Measurements from ENCODE around the gene NPAS3. TPM values are rescaled to one million over a fixed set of nuclear protein-coding genes. Genes with fewer than 3 reads are reported as not detected.

Gene NPAS3
- total and polyA plus RNA-seq, 2 of the 13 experiments (the other 11 are each of a cell fraction or from before 2014, with no cell fraction given), result not detected

GRCh38 chr14:33467971-33468370, 529.3 kb downstream of the NPAS3 start:
- Histone ChIP-seq H3K27me3 (ENCODE audit: control insufficient read depth in 1 of 2, insufficient read depth in 2 of 2, low read length in 2 of 2) (peaks cover 0 to 3% of the 10 kb centered on the region in 2 experiments; a peak in 1 of 5 replicates), H2AFZ (ENCODE audit: low read length) (no peak overlapping the region), H3K27ac (ENCODE audit: extremely low read length, insufficient read depth, low read length) (no peak overlapping the region), H3K79me2 (ENCODE audit: insufficient read depth, low read length) (no peaks in the 10 kb centered on the region), H3K36me3 (replicated peaks in 1 of 2; ENCODE audit: control insufficient read depth in 1 of 2, insufficient read depth in 2 of 2, low read length in 2 of 2) (no peaks in the 10 kb centered on the region), H3K4me3 (replicated peaks in 1 of 3; ENCODE audit: insufficient read depth in 1 of 3, low read depth in 2 of 3, low read length in 3 of 3) (no peak overlapping the region), H3K4me2 (ENCODE audit: low read depth, low read length) (no peak overlapping the region), H4K20me1 (ENCODE audit: insufficient read depth, low read length) (no peaks in the 10 kb centered on the region), H3K9ac (ENCODE audit: insufficient read depth, low read depth, low read length) (no peak overlapping the region), H3K4me1 (ENCODE audit: insufficient read depth, low read length) (no peaks in the 10 kb centered on the region), H3K9me3 (ENCODE audit: low read length) (no peaks in the 10 kb centered on the region)
- ATAC-seq (no peak), DNase-seq (ENCODE audit: low spot score) (no peak), FAIRE-seq (no peak)
- POLR2A ChIA-PET, result no interaction called here
- intact Hi-C loops (cut with micrococcal nuclease; ENCODE audit: unreplicated experiment), result no loop called here
- no TSS peak for BruUV-seq (replicated peaks)
- in situ Hi-C loops (cut with HindIII; ENCODE audit: extremely low pct_ligation_motif_present, low pct_unique_long_range_greater_than_20kb), result no loop called here
- WGBS (ENCODE audit: low lambda C conversion rate), result 2% methylated on average over 4 of the region's 4 CpGs
- CTCF ChIA-PET (ENCODE audit: low intra/inter-chr PET ratio, low total read pairs), result no interaction called here
- TF ChIP-seq KLF11 (CRISPR knock-in tag; IDR thresholded peaks at IDR 0.05) (no peak), ZNF383 (CRISPR knock-in tag; IDR thresholded peaks at IDR 0.05; ENCODE audit: borderline replicate concordance) (no peak), ZNF24 (IDR thresholded peaks at IDR 0.05) (no peak), TCF7 (IDR thresholded peaks at IDR 0.05; ENCODE audit: low read depth) (no peak), ZNF816 (CRISPR knock-in tag; IDR thresholded peaks at IDR 0.05; ENCODE audit: borderline replicate concordance) (no peak), ZMYM4 (CRISPR knock-in tag; IDR thresholded peaks at IDR 0.05) (no peak), SNAPC2 (CRISPR knock-in tag; IDR thresholded peaks at IDR 0.05) (no peak), CREB1 (IDR thresholded peaks at IDR 0.05) (peak; percentile 83), CREB1 (CRISPR knock-in tag; IDR thresholded peaks at IDR 0.05) (no peak)
- TF ChIP-seq, protein P1, sequence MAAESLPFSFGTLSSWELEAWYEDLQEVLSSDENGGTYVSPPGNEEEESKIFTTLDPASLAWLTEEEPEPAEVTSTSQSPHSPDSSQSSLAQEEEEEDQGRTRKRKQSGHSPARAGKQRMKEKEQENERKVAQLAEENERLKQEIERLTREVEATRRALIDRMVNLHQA (CRISPR knock-in tag; IDR thresholded peaks at IDR 0.05), result no peak

DNA sequence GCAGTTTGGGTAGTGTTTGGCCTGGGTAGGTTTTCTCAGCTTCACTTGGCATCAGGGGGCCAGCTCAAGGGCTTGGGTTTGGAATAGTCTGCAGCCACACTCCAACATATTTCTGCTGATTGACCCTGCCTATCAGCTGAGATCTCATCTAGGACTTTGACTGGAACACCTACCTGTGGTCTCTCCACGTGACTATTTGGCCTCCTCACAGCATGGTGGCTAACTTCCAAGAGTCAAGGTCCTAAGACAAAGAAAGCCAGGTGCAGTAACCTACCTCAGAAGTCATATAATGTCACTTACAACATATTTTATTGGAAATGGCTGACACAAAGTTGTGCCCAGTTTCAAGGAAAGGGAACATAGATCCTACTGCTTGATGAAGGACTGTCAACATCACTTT, 531.2 kb downstream of the NPAS3 start:
- ATAC-seq (no peak), FAIRE-seq (no peak), DNase-seq (ENCODE audit: low spot score) (no peak)
- Histone ChIP-seq H3K27ac (ENCODE audit: extremely low read length, insufficient read depth, low read length) (no peak overlapping the region), H3K36me3 (replicated peaks in 1 of 2; ENCODE audit: control insufficient read depth in 1 of 2, insufficient read depth in 2 of 2, low read length in 2 of 2) (no peaks in the 10 kb centered on the region), H2AFZ (ENCODE audit: low read length) (no peak overlapping the region), H3K9me3 (ENCODE audit: low read length) (no peaks in the 10 kb centered on the region), H3K9ac (ENCODE audit: insufficient read depth, low read depth, low read length) (no peak overlapping the region), H3K4me1 (ENCODE audit: insufficient read depth, low read length) (no peaks in the 10 kb centered on the region), H3K79me2 (ENCODE audit: insufficient read depth, low read length) (no peaks in the 10 kb centered on the region), H3K4me3 (replicated peaks in 1 of 3; ENCODE audit: insufficient read depth in 1 of 3, low read depth in 2 of 3, low read length in 3 of 3) (no peak overlapping the region), H3K4me2 (ENCODE audit: low read depth, low read length) (no peak overlapping the region), H4K20me1 (ENCODE audit: insufficient read depth, low read length) (no peaks in the 10 kb centered on the region), H3K27me3 (ENCODE audit: control insufficient read depth in 1 of 2, insufficient read depth in 2 of 2, low read length in 2 of 2) (peaks cover 0 to 3% of the 10 kb centered on the region in 2 experiments; a peak in 1 of 5 replicates)
- ChIA-PET POLR2A (no interaction called here), CTCF (ENCODE audit: low intra/inter-chr PET ratio, low total read pairs) (no interaction called here)
- WGBS (ENCODE audit: low lambda C conversion rate), result 0% methylated on average over 1 of the region's 1 CpG
- intact Hi-C loops (cut with micrococcal nuclease; ENCODE audit: unreplicated experiment), result no loop called here
- no TSS peak for BruUV-seq (replicated peaks)
- in situ Hi-C loops (cut with HindIII; ENCODE audit: extremely low pct_ligation_motif_present, low pct_unique_long_range_greater_than_20kb), result no loop called here
- no peak for TF ChIP-seq U2AF1 (optimal IDR thresholded peaks at IDR 0.05; ENCODE audit: low read depth, low read length)
- no peak for TF ChIP-seq PRPF4 (IDR thresholded peaks at IDR 0.05; ENCODE audit: low read depth, low read length, poor library complexity, severe bottlenecking)
- TF ChIP-seq SMARCC2 (IDR thresholded peaks at IDR 0.05), result no peak
- TF ChIP-seq ZNF337 (CRISPR knock-in tag; IDR thresholded peaks at IDR 0.05; ENCODE audit: borderline replicate concordance, low read depth), result no peak
- TF ChIP-seq SETDB1 (CRISPR knock-in tag; IDR thresholded peaks at IDR 0.05; ENCODE audit: borderline replicate concordance), result no peak
- TF ChIP-seq ZNF652 (CRISPR knock-in tag; IDR thresholded peaks at IDR 0.05; ENCODE audit: borderline replicate concordance, low read depth), result no peak
- TF ChIP-seq ETV5 (CRISPR knock-in tag; IDR thresholded peaks at IDR 0.05; ENCODE audit: borderline replicate concordance), result no peak
- TF ChIP-seq ZSCAN29 (CRISPR knock-in tag; conservative IDR thresholded peaks at IDR 0.05), result no peak
- no peak for TF ChIP-seq ZNF552 (CRISPR knock-in tag; IDR thresholded peaks at IDR 0.05; ENCODE audit: borderline replicate concordance)
- TF ChIP-seq PHB2 (IDR thresholded peaks at IDR 0.05; ENCODE audit: partially characterized antibody), result no peak
- no peak for TF ChIP-seq SRSF1 (optimal IDR thresholded peaks at IDR 0.05; ENCODE audit: low read depth, low read length)
- no peak for TF ChIP-seq RFX5 (IDR thresholded peaks at IDR 0.05; ENCODE audit: low read depth, low read length)
- TF ChIP-seq NRL (CRISPR knock-in tag; IDR thresholded peaks at IDR 0.05; ENCODE audit: borderline replicate concordance), result no peak

Measured in HepG2 (cell line).